ENCODE results near the gene BCAS4.

BCAS4 gene

GRCh38 chr20:50891138-50891537 is 96.3 kb downstream of the BCAS4 start:
- Histone ChIP-seq H3K36me3 (ENCODE audit: control insufficient read depth, low read length) (peaks cover 80% of the 10 kb centered on the region), H3K4me2 (ENCODE audit: low read length) (no peak overlapping the region), H3K9me2 (replicated peaks; ENCODE audit: control insufficient read depth, low read length) (no peaks in the 10 kb centered on the region), H3K9me3 (ENCODE audit: control insufficient read depth, insufficient read depth, low read length) (no peaks in the 10 kb centered on the region), H3K79me2 (ENCODE audit: control insufficient read depth, low read length) (peaks cover 5% of the 10 kb centered on the region; the same call in 1 of the 2 replicates), H3K27me3 (ENCODE audit: control insufficient read depth, low read length) (no peaks in the 10 kb centered on the region), H3K4me1 (ENCODE audit: control insufficient read depth, low read length) (peaks cover 3% of the 10 kb centered on the region; the same call in 1 of the 2 replicates), H3K27ac (ENCODE audit: low read depth, low read length) (no peak overlapping the region), H4K20me1 (ENCODE audit: control insufficient read depth, insufficient read depth, low read depth, low read length) (0 out of 2 replicates have a peak, but pooled peaks cover under 1% of the 10 kb centered on the region), H3K4me3 (ENCODE audit: low read length) (no peak overlapping the region), H3F3A (ENCODE audit: control insufficient read depth, insufficient read depth) (peaks cover 68% of the 10 kb centered on the region)
- TF ChIP-seq CTCF (IDR thresholded peaks at IDR 0.05; ENCODE audit: low read depth, low read length, poor library complexity, severe bottlenecking) (no peak), EZH2phosphoT487 (IDR thresholded peaks at IDR 0.05; ENCODE audit: borderline replicate concordance, low read length) (no peak)

- Histone ChIP-seq H3K9me2 (replicated peaks; ENCODE audit: control insufficient read depth, low read length) (no peaks in the 10 kb centered on the region), H3K79me2 (ENCODE audit: control insufficient read depth, low read length) (peaks cover 8% of the 10 kb centered on the region; the same call in 1 of the 2 replicates), H4K20me1 (ENCODE audit: control insufficient read depth, insufficient read depth, low read depth, low read length) (no peaks in the 10 kb centered on the region), H3K36me3 (ENCODE audit: control insufficient read depth, low read length) (peaks cover 81% of the 10 kb centered on the region), H3K27ac (ENCODE audit: low read depth, low read length) (peak overlapping the region; percentile 10; the same call in 1 of the 2 replicates), H3K27me3 (ENCODE audit: control insufficient read depth, low read length) (no peaks in the 10 kb centered on the region), H3K9me3 (ENCODE audit: control insufficient read depth, insufficient read depth, low read length) (no peaks in the 10 kb centered on the region), H3K4me1 (ENCODE audit: control insufficient read depth, low read length) (peaks cover 3% of the 10 kb centered on the region; the same call in 1 of the 2 replicates), H3F3A (ENCODE audit: control insufficient read depth, insufficient read depth) (peaks cover 58% of the 10 kb centered on the region), H3K4me2 (ENCODE audit: low read length) (no peak overlapping the region), H3K4me3 (ENCODE audit: low read length) (no peak overlapping the region)
- TF ChIP-seq EZH2phosphoT487 (IDR thresholded peaks at IDR 0.05; ENCODE audit: borderline replicate concordance, low read length): no peak
- TF ChIP-seq CTCF (IDR thresholded peaks at IDR 0.05; ENCODE audit: low read depth, low read length, poor library complexity, severe bottlenecking): no peak
Observed at GRCh38 chr20:50892394-50892793, 97.5 kb downstream of the BCAS4 start.

GRCh38 chr20:50893620-50894019 is 98.8 kb downstream of the BCAS4 start:
- no peak overlapping the region for H3K27ac ChIP-seq (ENCODE audit: low read depth, low read length)
- H3K27me3 ChIP-seq (ENCODE audit: control insufficient read depth, low read length): no peaks in the 10 kb centered on the region
- no peaks in the 10 kb centered on the region for H3K9me3 ChIP-seq (ENCODE audit: control insufficient read depth, insufficient read depth, low read length)
- H3K36me3 ChIP-seq (ENCODE audit: control insufficient read depth, low read length): peaks cover 87% of the 10 kb centered on the region
- peaks cover 15% of the 10 kb centered on the region for H3K79me2 ChIP-seq (ENCODE audit: control insufficient read depth, low read length)
- TF ChIP-seq CTCF (IDR thresholded peaks at IDR 0.05; ENCODE audit: low read depth, low read length, poor library complexity, severe bottlenecking): no peak
- H3K4me1 ChIP-seq (ENCODE audit: control insufficient read depth, low read length): peaks cover 3% of the 10 kb centered on the region; the same call in 1 of the 2 replicates
- H4K20me1 ChIP-seq (ENCODE audit: control insufficient read depth, insufficient read depth, low read depth, low read length): peaks cover 4% of the 10 kb centered on the region; the same call in 1 of the 2 replicates
- no peaks in the 10 kb centered on the region for H3K9me2 ChIP-seq (replicated peaks; ENCODE audit: control insufficient read depth, low read length)
- H3K4me2 ChIP-seq (ENCODE audit: low read length): no peak overlapping the region
- H3F3A ChIP-seq (ENCODE audit: control insufficient read depth, insufficient read depth): peaks cover 54% of the 10 kb centered on the region
- H3K4me3 ChIP-seq (ENCODE audit: low read length): no peak overlapping the region

Data from DOHH2 (cell line).